Activated naive CD8-positive, alpha-beta T cell treated with anti-CD3 and anti-CD28 coated beads, Interleukin-2, amount 10 ng/mL, durations not matched to agents 7 days and 5 days (primary cell): Measurements from ENCODE around the gene UMOD. TPM values are rescaled to one million over a fixed set of nuclear protein-coding genes. Genes with fewer than 3 reads are reported as not detected.

Experiments used
- ATAC-seq: fragments of 150-1000 bp; cut with Tn5 transposase; one replicate; pipeline ENCODE4 v1.10.0; 2021; ENCODE audit warnings: low read depth, moderate library complexity
- POLR2A ChIA-PET: fragments of 350-600 bp; sonication (Branson Sonifier 250); formaldehyde crosslinking; loops from one replicate; lab custom pipeline; 2021; ENCODE audit warnings: antibody characterized with exemption; lab: Charles Lee
- DNase-seq: peaks from one replicate; pipeline ENCODE4 v3.0.0; 2021
- H3K27ac Mint-ChIP-seq: one replicate; pipeline ENCODE4 v1.8.0; 2022; ENCODE audit warnings: mild to moderate bottlenecking, mixed read lengths
- H3K27me3 Mint-ChIP-seq: one replicate; pipeline ENCODE4 v1.8.0; 2022; ENCODE audit warnings: mild to moderate bottlenecking, moderate library complexity, mixed read lengths
- H3K36me3 Mint-ChIP-seq: one replicate; pipeline ENCODE4 v1.8.0; 2021; ENCODE audit warnings: mild to moderate bottlenecking, mixed read lengths
- H3K4me1 Mint-ChIP-seq: one replicate; pipeline ENCODE4 v1.8.0; 2021; ENCODE audit warnings: mixed read lengths
- H3K4me3 Mint-ChIP-seq: one replicate; pipeline ENCODE4 v1.8.0; 2022; ENCODE audit warnings: mild to moderate bottlenecking, moderate library complexity, mixed read lengths
- H3K9me3 Mint-ChIP-seq: one replicate; pipeline ENCODE4 v1.8.0; 2021; ENCODE audit warnings: mixed read lengths
- total RNA-seq, 2 experiments: library from RNA; stranded (reverse); gene quantifications; one replicate each; pipeline ENCODE4 v1.2.3, GENCODE V29; 2021

UMOD gene
- total RNA-seq, 2 experiments from 2014 or later: not detected

GRCh38 chr16:20291208-20292206 lies 61.0 kb downstream of the UMOD start:
- peaks cover 4% of the 10 kb centered on the region for H3K27me3 Mint-ChIP-seq
- no peaks in the 10 kb centered on the region for H3K36me3 Mint-ChIP-seq
- ATAC-seq (no peak), DNase-seq (no peak)
- no peak overlapping the region for H3K4me3 Mint-ChIP-seq
- no peaks in the 10 kb centered on the region for H3K4me1 Mint-ChIP-seq
- H3K27ac Mint-ChIP-seq: no peak overlapping the region
- POLR2A ChIA-PET: no interaction called here
- no peaks in the 10 kb centered on the region for H3K9me3 Mint-ChIP-seq

GRCh38 chr16:20289571-20289970 lies 62.9 kb downstream of the UMOD start:
- no peak for DNase-seq
- H3K27ac Mint-ChIP-seq: no peak overlapping the region
- no peak for ATAC-seq
- no peak overlapping the region for H3K4me3 Mint-ChIP-seq
- H3K27me3 Mint-ChIP-seq: peaks cover 4% of the 10 kb centered on the region
- H3K9me3 Mint-ChIP-seq: peaks cover under 1% of the 10 kb centered on the region
- H3K4me1 Mint-ChIP-seq: no peaks in the 10 kb centered on the region
- POLR2A ChIA-PET: no interaction called here
- H3K36me3 Mint-ChIP-seq: no peaks in the 10 kb centered on the region

- no peaks in the 10 kb centered on the region for H3K4me1 Mint-ChIP-seq
- POLR2A ChIA-PET: no interaction called here
- H3K27ac Mint-ChIP-seq: no peak overlapping the region
Observed at GRCh38 chr16:20285993-20286499, 66.5 kb downstream of the UMOD start.

More at GRCh38 chr16:20285993-20286499, 66.5 kb downstream of the UMOD start:
- no peaks in the 10 kb centered on the region for H3K36me3 Mint-ChIP-seq
- H3K4me3 Mint-ChIP-seq: no peak overlapping the region
- H3K27me3 Mint-ChIP-seq: peaks cover 4% of the 10 kb centered on the region
- peaks cover 2% of the 10 kb centered on the region for H3K9me3 Mint-ChIP-seq
- DNase-seq (no peak), ATAC-seq (no peak)

Other genes with a start within 250 kb of the UMOD start
- not detected for gene GP2, start 25.2 kb downstream of the UMOD start, total RNA-seq
- gene PDILT, start 52.0 kb upstream of the UMOD start, total RNA-seq: not detected
- not detected for gene ACSM5, start 56.8 kb upstream of the UMOD start, total RNA-seq
- not detected for gene ACSM2A, start 98.8 kb upstream of the UMOD start, total RNA-seq
- gene ACSM2B, start 223.7 kb upstream of the UMOD start, total RNA-seq: not detected